Nephron (organoid): ENCODE measurements around the gene TRAPPC8.
A peak's percentile ranks its signal among the peaks of the same experiment; 100 is the strongest.
"Not testable (repeated sequence)": the region's sequence is repeated elsewhere in the genome, so short reads cannot be mapped to it uniquely, and the experiment has no call there.

Experiments
- H3K27ac Mint-ChIP-seq, 3 experiments: 2 replicates each; pipeline ENCODE4 v1.8.0; 2020; ENCODE audit warnings: mixed read lengths in 3 of 3, mild to moderate bottlenecking in 2 of 3, moderate library complexity in 1 of 3
- H3K27me3 Mint-ChIP-seq: 2 replicates; pipeline ENCODE4 v1.8.0; 2021; ENCODE audit warnings: low read depth, mild to moderate bottlenecking, moderate library complexity, mixed read lengths
- H3K36me3 Mint-ChIP-seq: 2 replicates; pipeline ENCODE4 v1.8.0; 2020; ENCODE audit warnings: low read depth, mixed read lengths
- H3K4me1 Mint-ChIP-seq: 2 replicates; pipeline ENCODE4 v1.8.0; 2020; ENCODE audit warnings: mixed read lengths
- H3K4me3 Mint-ChIP-seq, 3 experiments: 2 replicates each; pipeline ENCODE4 v1.8.0; 2020; ENCODE audit warnings: mild to moderate bottlenecking in 3 of 3, mixed read lengths in 3 of 3, moderate library complexity in 2 of 3
- H3K9me3 Mint-ChIP-seq: 2 replicates; pipeline ENCODE4 v1.8.0; 2020; ENCODE audit warnings: mixed read lengths
- CTCF ChIP-seq, 3 experiments: fragments of 200-600 bp; sonication (generic); IDR thresholded peaks; one replicate each; pipeline ENCODE4 v1.5.0; 2021; ENCODE audit warnings: antibody characterized with exemption in 3 of 3; ENCODE audit not compliant: unreplicated experiment in 3 of 3

Gene TRAPPC8

GRCh38 chr18:31946305-31947046 lies 3.5 kb upstream of the TRAPPC8 start:
- peaks cover 21% of the 10 kb centered on the region for H3K27me3 Mint-ChIP-seq
- H3K4me1 Mint-ChIP-seq: peaks cover 20% of the 10 kb centered on the region
- H3K27ac Mint-ChIP-seq: no peak overlapping the region
- TF ChIP-seq CTCF (IDR thresholded peaks at IDR 0.05; ENCODE audit: unreplicated experiment in 3 of 3): no peak
- H3K9me3 Mint-ChIP-seq: no peaks in the 10 kb centered on the region
- no peaks in the 10 kb centered on the region for H3K36me3 Mint-ChIP-seq
- H3K4me3 Mint-ChIP-seq: peak overlapping the region in 1 of 3 experiments; percentile 19

DNA sequence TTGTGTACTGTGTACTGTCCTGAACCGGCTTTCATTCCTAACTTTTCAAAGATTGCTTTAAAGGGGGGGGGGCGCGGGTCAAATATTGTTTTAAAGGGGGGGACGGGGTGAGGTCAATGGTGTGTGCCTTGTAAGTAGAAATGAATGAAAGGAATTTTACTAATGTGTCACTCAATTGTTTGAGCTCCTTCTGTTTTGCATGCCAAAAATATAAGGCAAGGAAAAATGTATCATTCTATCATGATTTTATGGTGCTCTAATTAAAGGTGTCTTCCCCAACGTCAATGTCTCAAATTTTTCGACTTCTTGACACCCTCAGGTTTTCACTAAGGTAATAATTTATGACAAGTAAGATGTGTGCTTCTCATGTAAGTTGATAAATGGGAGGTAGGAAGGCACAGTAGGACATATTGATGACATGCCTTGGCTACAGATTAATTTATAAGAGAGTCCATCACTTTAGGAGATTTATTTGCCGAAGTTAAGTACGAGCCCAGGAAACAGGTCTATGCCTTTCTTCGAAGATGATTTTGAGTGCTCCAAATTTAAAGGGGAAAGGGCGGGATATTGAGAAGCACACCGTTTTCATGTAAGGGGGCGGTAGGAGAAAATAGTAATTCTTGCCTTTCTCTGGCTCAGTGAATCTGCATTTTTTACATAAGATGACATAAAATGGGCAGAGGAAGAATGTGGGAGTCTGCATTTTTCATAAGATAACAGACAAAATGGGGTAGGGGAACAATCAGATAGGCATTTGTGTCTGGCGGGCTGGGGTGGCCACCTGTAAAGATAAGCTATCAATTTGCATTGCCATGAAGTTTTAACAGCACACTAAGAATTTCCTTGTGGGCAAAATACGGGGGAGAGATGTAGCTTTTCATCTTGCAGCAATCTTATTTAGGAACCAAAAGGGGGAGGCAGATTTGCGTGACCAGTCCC lies 1.2 kb upstream of the TRAPPC8 start:
- no peak for TF ChIP-seq CTCF (IDR thresholded peaks at IDR 0.05; ENCODE audit: unreplicated experiment in 3 of 3)
- Mint-ChIP-seq H3K27ac (peak overlapping the region; percentile 98 to 100 (median 100)), H3K4me1 (peaks cover 35% of the 10 kb centered on the region), H3K9me3 (no peaks in the 10 kb centered on the region), H3K4me3 (peak overlapping the region; percentile 100), H3K27me3 (peaks cover 21% of the 10 kb centered on the region), H3K36me3 (peaks cover 4% of the 10 kb centered on the region)

DNA sequence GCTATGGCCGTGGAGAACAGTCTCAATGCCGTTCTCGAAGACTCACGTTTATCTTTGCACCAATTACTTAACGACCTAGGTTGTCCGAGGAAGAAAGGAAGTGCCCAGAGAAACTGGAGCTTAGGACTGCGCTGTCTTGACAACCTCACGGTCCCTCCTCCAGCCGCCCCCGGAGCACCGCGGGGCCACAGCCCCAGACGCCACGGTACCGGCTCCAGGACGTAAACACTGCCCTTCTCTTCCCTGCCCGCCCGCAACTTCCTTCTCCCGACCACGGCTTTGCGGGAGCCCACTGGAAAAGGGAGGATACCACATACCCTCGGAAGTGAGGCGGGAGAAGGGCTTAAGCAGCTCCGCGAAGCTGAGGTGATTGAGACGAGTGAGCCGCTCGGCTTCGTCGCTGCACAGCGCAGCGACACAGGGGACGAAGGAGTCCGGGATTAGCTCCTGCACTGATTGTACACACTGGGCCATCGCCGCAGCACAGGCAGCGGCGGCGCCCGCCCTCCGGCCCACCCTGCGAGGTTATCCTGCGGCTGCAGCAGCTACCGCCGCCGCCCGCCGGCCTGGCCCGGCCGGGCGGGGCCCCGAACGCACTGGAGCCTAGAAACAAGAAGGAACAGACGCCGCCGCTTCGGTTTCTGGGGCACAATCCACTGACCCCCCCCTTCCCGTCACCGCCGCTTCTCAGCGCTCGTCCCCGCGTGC lies 483 bp downstream of the TRAPPC8 start:
- H3K9me3 Mint-ChIP-seq: no peaks in the 10 kb centered on the region
- H3K36me3 Mint-ChIP-seq: peaks cover 8% of the 10 kb centered on the region
- peaks cover 41% of the 10 kb centered on the region for H3K4me1 Mint-ChIP-seq
- H3K4me3 Mint-ChIP-seq: peak overlapping the region; percentile 100
- no peak for TF ChIP-seq CTCF (IDR thresholded peaks at IDR 0.05; ENCODE audit: unreplicated experiment in 3 of 3)
- H3K27ac Mint-ChIP-seq: peak overlapping the region; percentile 98 to 100 (median 100)
- peaks cover 21% of the 10 kb centered on the region for H3K27me3 Mint-ChIP-seq

GRCh38 chr18:31941010-31941809 lies 1.7 kb downstream of the TRAPPC8 start:
- Mint-ChIP-seq H3K36me3 (peaks cover 8% of the 10 kb centered on the region), H3K4me3 (peak overlapping the region; percentile 100), H3K4me1 (peaks cover 41% of the 10 kb centered on the region), H3K27ac (peak overlapping the region; percentile 98 to 100 (median 100)), H3K27me3 (peaks cover 15% of the 10 kb centered on the region), H3K9me3 (no peaks in the 10 kb centered on the region)
- no peak for TF ChIP-seq CTCF (IDR thresholded peaks at IDR 0.05; ENCODE audit: unreplicated experiment in 3 of 3)

DNA sequence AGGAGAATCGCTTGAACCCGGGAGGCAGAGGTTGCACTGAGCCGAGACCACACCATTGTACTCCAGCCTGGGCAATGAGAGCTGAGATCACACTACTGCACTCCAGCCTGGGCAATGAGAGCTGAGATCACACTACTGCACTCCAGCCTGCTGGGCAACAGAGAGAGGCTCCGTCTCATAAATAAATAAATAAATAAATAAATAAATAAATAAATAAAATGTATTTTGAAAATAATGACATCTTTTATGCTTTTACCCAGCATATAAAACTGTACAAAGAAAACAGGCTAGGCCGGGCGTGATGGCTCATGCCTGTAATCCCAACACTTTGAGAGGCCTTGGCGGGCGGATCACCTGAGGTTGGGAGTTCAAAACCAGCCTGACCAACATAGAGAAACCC lies 8.2 kb downstream of the TRAPPC8 start:
- H3K4me1 Mint-ChIP-seq: peaks cover 20% of the 10 kb centered on the region
- not testable (repeated sequence) for H3K27ac Mint-ChIP-seq, H3K27me3 Mint-ChIP-seq, H3K4me3 Mint-ChIP-seq, H3K9me3 Mint-ChIP-seq
- H3K36me3 Mint-ChIP-seq: peaks cover 18% of the 10 kb centered on the region
